OCI-LY3 (cell line): ENCODE results near the gene SLC5A11.

ENCODE experiments used
- CTCF ChIP-seq: fragments of 200-600, 300-600 bp; sonication (generic); IDR thresholded peaks from 2 replicates; pipeline ENCODE4 v1.5.1; 2014; ENCODE audit warnings: antibody characterized with exemption, low read length, low read depth
- EZH2phosphoT487 ChIP-seq: fragments of 200-600 bp; shearing (Covaris generic); IDR thresholded peaks from 2 replicates; pipeline ENCODE4 v1.6.1; 2018; ENCODE audit warnings: antibody characterized with exemption, mixed run types, low read depth

- TF ChIP-seq CTCF (no peak), EZH2phosphoT487 (no peak)
Measured at GRCh38 chr16:24837969-24838368, 7.8 kb upstream of the SLC5A11 start.
